Mesenchymal stem cell (in vitro differentiated cells and primary cell): ENCODE measurements around the gene FSTL4.
A peak's percentile ranks its signal among the peaks of the same experiment; 100 is the strongest.

Experiments used
- DNase-seq: peaks from one replicate; pipeline ENCODE4 v3.0.0-alpha.2; 2013
- H2AFZ ChIP-seq: one replicate; pipeline ENCODE4 v1.6.1; 2013; ENCODE audit warnings: low read depth, mild to moderate bottlenecking, control low read depth, inconsistent platforms, low read length, moderate library complexity
- H2AK5ac ChIP-seq: 2 replicates; pipeline ENCODE4 v1.6.1; 2013; ENCODE audit warnings: low read length, moderate library complexity, mild to moderate bottlenecking, inconsistent platforms; ENCODE audit not compliant: severe bottlenecking
- H2BK120ac ChIP-seq: one replicate; pipeline ENCODE4 v1.6.1; 2013; ENCODE audit warnings: low read depth, mild to moderate bottlenecking, inconsistent platforms, low read length, moderate library complexity
- H2BK12ac ChIP-seq, 2 experiments: one replicate each; pipeline ENCODE4 v1.6.1; 2013; ENCODE audit warnings: inconsistent platforms in 2 of 2, low read length in 2 of 2, mild to moderate bottlenecking in 2 of 2, moderate library complexity in 2 of 2, control low read depth in 1 of 2
- H2BK15ac ChIP-seq: one replicate; pipeline ENCODE4 v1.6.1; 2013; ENCODE audit warnings: mild to moderate bottlenecking, low read depth, inconsistent platforms; ENCODE audit not compliant: poor library complexity, severe bottlenecking
- H2BK5ac ChIP-seq: 2 replicates; pipeline ENCODE4 v1.6.1; 2013; ENCODE audit warnings: low read depth, mild to moderate bottlenecking, low read length, control low read depth, inconsistent platforms; ENCODE audit not compliant: poor library complexity, severe bottlenecking
- H3K14ac ChIP-seq, 2 experiments: one replicate each; pipeline ENCODE4 v1.6.1; 2013; ENCODE audit warnings: inconsistent platforms in 2 of 2, low read length in 2 of 2, control low read depth in 1 of 2, mild to moderate bottlenecking in 1 of 2, moderate library complexity in 1 of 2
- H3K18ac ChIP-seq, 2 experiments: one replicate each; pipeline ENCODE4 v1.6.1; 2013; ENCODE audit warnings: inconsistent platforms in 2 of 2, low read length in 2 of 2, control low read depth in 1 of 2, low read depth in 1 of 2, mild to moderate bottlenecking in 1 of 2
- H3K23ac ChIP-seq, 2 experiments: one replicate each; pipeline ENCODE4 v1.6.1; 2013; ENCODE audit warnings: inconsistent platforms in 2 of 2, low read length in 2 of 2, mild to moderate bottlenecking in 2 of 2, moderate library complexity in 2 of 2, control low read depth in 1 of 2
- H3K27ac ChIP-seq: 2 replicates; pipeline ENCODE4 v1.5.1; 2013; ENCODE audit warnings: mild to moderate bottlenecking, moderate library complexity, low read length, control low read depth, inconsistent platforms; ENCODE audit not compliant: poor library complexity, severe bottlenecking
- H3K27me3 ChIP-seq, 2 experiments: 2 replicates each; pipeline versions ENCODE4 v1.6.1 to v1.7.0; 2013; ENCODE audit warnings: low read length in 2 of 2, mild to moderate bottlenecking in 2 of 2, moderate library complexity in 2 of 2, control low read depth in 1 of 2, inconsistent platforms in 1 of 2; ENCODE audit not compliant: control insufficient read depth in 1 of 2, insufficient read depth in 1 of 2
- H3K36me3 ChIP-seq, 2 experiments: 2 replicates each; pipeline versions ENCODE4 v1.6.1 to v1.7.0; 2013; ENCODE audit warnings: low read length in 2 of 2, control low read depth in 1 of 2, inconsistent platforms in 1 of 2, low read depth in 1 of 2, mild to moderate bottlenecking in 1 of 2; ENCODE audit not compliant: insufficient read depth in 2 of 2, control insufficient read depth in 1 of 2
- H3K4ac ChIP-seq, 2 experiments: one replicate each; pipeline ENCODE4 v1.6.1; 2013; ENCODE audit warnings: inconsistent platforms in 2 of 2, low read length in 2 of 2, mild to moderate bottlenecking in 2 of 2, moderate library complexity in 2 of 2, control low read depth in 1 of 2, low read depth in 1 of 2
- H3K4me1 ChIP-seq: 2 replicates; pipeline ENCODE4 v1.6.1; 2013; ENCODE audit warnings: low read depth, low read length, control low read depth; ENCODE audit not compliant: control insufficient read depth, insufficient read depth
- H3K4me2 ChIP-seq: 2 replicates; pipeline ENCODE4 v1.6.1; 2013; ENCODE audit warnings: low read length, mild to moderate bottlenecking, inconsistent platforms; ENCODE audit not compliant: poor library complexity, severe bottlenecking
- H3K4me3 ChIP-seq, 2 experiments: 2 replicates each; pipeline versions ENCODE4 v1.5.1 to v1.7.0; 2013; ENCODE audit warnings: low read length in 2 of 2, mild to moderate bottlenecking in 2 of 2, control low read depth in 1 of 2, low read depth in 1 of 2; ENCODE audit not compliant: insufficient read depth in 1 of 2
- H3K79me1 ChIP-seq: replicated peaks from 2 replicates; pipeline ENCODE4 v1.6.1; 2013; ENCODE audit warnings: mild to moderate bottlenecking, control low read depth, low read length, inconsistent platforms; ENCODE audit not compliant: poor library complexity, severe bottlenecking
- H3K9ac ChIP-seq: 2 replicates; pipeline ENCODE4 v1.7.0; 2013; ENCODE audit warnings: mild to moderate bottlenecking, low read length, moderate library complexity
- H3K9me3 ChIP-seq: 2 replicates; pipeline ENCODE4 v1.7.0; 2013; ENCODE audit warnings: mild to moderate bottlenecking, low read length; ENCODE audit not compliant: control insufficient read depth
- H4K8ac ChIP-seq: one replicate; pipeline ENCODE4 v1.6.1; 2013; ENCODE audit warnings: inconsistent platforms, mild to moderate bottlenecking, low read length, moderate library complexity
- H4K91ac ChIP-seq: one replicate; pipeline ENCODE4 v1.6.1; 2013; ENCODE audit warnings: mild to moderate bottlenecking, low read length, inconsistent platforms
- WGBS: methylation state at CpG from one replicate; pipeline ENCODE4 v1.1.7; 2013; ENCODE audit warnings: mixed read lengths; 5-methylcytosine and 5-hydroxymethylcytosine counted together

The FSTL4 gene

GRCh38 chr5:133527311-133527710 is 85.0 kb downstream of the FSTL4 start:
- no peak overlapping the region for H3K18ac ChIP-seq
- no peak overlapping the region for H2AFZ ChIP-seq
- peaks cover 19 to 50% of the 10 kb centered on the region in 2 experiments for H3K27me3 ChIP-seq
- H3K4me1 ChIP-seq, result no peaks in the 10 kb centered on the region
- H2BK12ac ChIP-seq, result no peak overlapping the region
- DNase-seq, result no peak
- no peak overlapping the region for H2AK5ac ChIP-seq
- no peak overlapping the region for H3K4ac ChIP-seq
- no peak overlapping the region for H4K8ac ChIP-seq
- H3K9ac ChIP-seq, result no peak overlapping the region
- H3K79me1 ChIP-seq, result no peaks in the 10 kb centered on the region
- H3K14ac ChIP-seq, result no peak overlapping the region
- peak overlapping the region; percentile 21 for H3K27ac ChIP-seq
- no peaks in the 10 kb centered on the region for H3K9me3 ChIP-seq
- H2BK15ac ChIP-seq, result no peak overlapping the region
- no peaks in the 10 kb centered on the region for H3K36me3 ChIP-seq
- no peak overlapping the region for H2BK120ac ChIP-seq
- H2BK5ac ChIP-seq, result no peak overlapping the region
- H3K23ac ChIP-seq, result no peak overlapping the region
- 42% methylated on average over 2 of the region's 2 CpGs for WGBS
- no peak overlapping the region for H4K91ac ChIP-seq
- no peak overlapping the region for H3K4me2 ChIP-seq
- H3K4me3 ChIP-seq, result no peak overlapping the region

- WGBS, result 72% methylated on average over 6 of the region's 7 CpGs
- no peak for DNase-seq
- Histone ChIP-seq H3K4me1 (no peaks in the 10 kb centered on the region), H3K27me3 (peaks cover 18 to 59% of the 10 kb centered on the region in 2 experiments), H3K4me3 (no peak overlapping the region), H2AK5ac (no peak overlapping the region), H3K18ac (no peak overlapping the region), H3K27ac (no peak overlapping the region), H2BK15ac (no peak overlapping the region), H2BK5ac (no peak overlapping the region), H3K9ac (no peak overlapping the region), H3K4me2 (no peak overlapping the region), H3K23ac (no peak overlapping the region), H4K91ac (no peak overlapping the region), H2AFZ (no peak overlapping the region), H3K4ac (no peak overlapping the region), H2BK120ac (no peak overlapping the region), H3K9me3 (no peaks in the 10 kb centered on the region), H3K14ac (no peak overlapping the region), H4K8ac (no peak overlapping the region), H3K79me1 (no peaks in the 10 kb centered on the region), H2BK12ac (no peak overlapping the region), H3K36me3 (no peaks in the 10 kb centered on the region)
These were observed 86.0 kb downstream of the FSTL4 start for GRCh38 chr5:133526368-133526767.

DNA sequence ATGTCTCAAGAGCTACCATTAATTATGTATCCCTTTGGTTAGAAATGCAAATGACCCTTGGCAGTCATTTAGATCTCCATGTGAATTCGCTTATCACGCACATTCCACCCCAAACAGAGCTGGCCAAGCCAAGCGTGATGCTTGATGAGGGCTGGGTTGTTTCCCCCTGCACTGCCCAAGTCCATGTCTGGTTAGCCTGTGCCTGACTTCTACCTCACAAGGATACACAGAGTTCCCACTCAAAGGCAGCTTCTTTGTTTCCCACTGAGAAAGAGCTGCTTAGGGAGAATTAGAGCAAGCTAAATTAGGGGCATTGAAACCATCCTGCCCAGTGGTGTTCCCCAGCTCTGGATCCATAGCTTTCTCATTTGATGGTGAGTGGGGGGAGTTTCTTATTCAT is 87.2 kb downstream of the FSTL4 start:
- Histone ChIP-seq H2AK5ac (no peak overlapping the region), H3K36me3 (no peaks in the 10 kb centered on the region), H3K27me3 (peaks cover 18 to 70% of the 10 kb centered on the region in 2 experiments), H3K27ac (no peak overlapping the region), H3K14ac (no peak overlapping the region), H3K9ac (no peak overlapping the region), H3K23ac (no peak overlapping the region), H3K18ac (no peak overlapping the region), H2BK12ac (no peak overlapping the region), H2AFZ (no peak overlapping the region), H2BK120ac (no peak overlapping the region), H3K4ac (no peak overlapping the region), H3K4me1 (no peaks in the 10 kb centered on the region), H3K79me1 (no peaks in the 10 kb centered on the region), H3K4me3 (no peak overlapping the region), H4K8ac (no peak overlapping the region), H3K9me3 (no peaks in the 10 kb centered on the region), H2BK15ac (no peak overlapping the region), H3K4me2 (no peak overlapping the region), H2BK5ac (no peak overlapping the region), H4K91ac (no peak overlapping the region)
- 82% methylated on average over 3 of the region's 3 CpGs for WGBS
- no peak for DNase-seq

DNA sequence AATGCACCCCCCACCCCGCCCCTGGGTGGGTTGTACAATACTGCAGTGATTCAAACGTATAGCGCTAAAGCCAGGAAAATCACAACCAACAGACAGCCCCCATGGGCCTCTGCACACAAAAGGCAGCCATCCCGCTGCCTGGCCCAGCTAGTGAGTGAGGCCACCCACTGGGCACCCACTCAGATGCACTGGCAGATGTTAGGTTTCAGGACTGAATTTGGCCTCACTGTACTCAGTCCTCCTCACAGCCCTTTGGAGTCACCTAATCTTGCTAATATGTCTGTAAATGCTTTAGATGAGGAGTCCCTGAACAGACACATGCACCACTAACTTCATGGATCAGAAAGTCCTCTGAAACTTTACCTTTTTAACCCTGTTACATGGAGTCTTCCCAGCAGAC is 87.7 kb downstream of the FSTL4 start:
- no peak overlapping the region for H3K18ac ChIP-seq
- H3K23ac ChIP-seq, result no peak overlapping the region
- no peak overlapping the region for H2BK5ac ChIP-seq
- H3K9ac ChIP-seq, result no peak overlapping the region
- H3K9me3 ChIP-seq, result no peaks in the 10 kb centered on the region
- H3K4me3 ChIP-seq, result no peak overlapping the region
- no peak overlapping the region for H3K4ac ChIP-seq
- H2AK5ac ChIP-seq, result no peak overlapping the region
- H4K91ac ChIP-seq, result no peak overlapping the region
- no peaks in the 10 kb centered on the region for H3K36me3 ChIP-seq
- H2BK120ac ChIP-seq, result no peak overlapping the region
- DNase-seq, result no peak
- peaks cover 16 to 75% of the 10 kb centered on the region in 2 experiments for H3K27me3 ChIP-seq
- no peak overlapping the region for H3K4me2 ChIP-seq
- H3K79me1 ChIP-seq, result no peaks in the 10 kb centered on the region
- H2BK12ac ChIP-seq, result no peak overlapping the region
- H3K14ac ChIP-seq, result no peak overlapping the region
- no peak overlapping the region for H2BK15ac ChIP-seq
- H3K27ac ChIP-seq, result no peak overlapping the region
- no peak overlapping the region for H4K8ac ChIP-seq
- H3K4me1 ChIP-seq, result no peaks in the 10 kb centered on the region
- 81% methylated on average over 4 of the region's 4 CpGs for WGBS
- H2AFZ ChIP-seq, result no peak overlapping the region
